Stimulated activated CD4-positive, alpha-beta T cell treated with anti-CD3 and anti-CD28 coated beads, TNF-alpha, amount 100 ng/mL, for 4 hours (primary cell): Measurements from ENCODE around the gene TPSB2.

Source experiments
- DNase-seq, 3 experiments: peaks; one replicate each; pipeline ENCODE4 v3.0.0-alpha.2; 2020; ENCODE audit warnings: low read depth in 3 of 3

TPSB2 gene

DNA sequence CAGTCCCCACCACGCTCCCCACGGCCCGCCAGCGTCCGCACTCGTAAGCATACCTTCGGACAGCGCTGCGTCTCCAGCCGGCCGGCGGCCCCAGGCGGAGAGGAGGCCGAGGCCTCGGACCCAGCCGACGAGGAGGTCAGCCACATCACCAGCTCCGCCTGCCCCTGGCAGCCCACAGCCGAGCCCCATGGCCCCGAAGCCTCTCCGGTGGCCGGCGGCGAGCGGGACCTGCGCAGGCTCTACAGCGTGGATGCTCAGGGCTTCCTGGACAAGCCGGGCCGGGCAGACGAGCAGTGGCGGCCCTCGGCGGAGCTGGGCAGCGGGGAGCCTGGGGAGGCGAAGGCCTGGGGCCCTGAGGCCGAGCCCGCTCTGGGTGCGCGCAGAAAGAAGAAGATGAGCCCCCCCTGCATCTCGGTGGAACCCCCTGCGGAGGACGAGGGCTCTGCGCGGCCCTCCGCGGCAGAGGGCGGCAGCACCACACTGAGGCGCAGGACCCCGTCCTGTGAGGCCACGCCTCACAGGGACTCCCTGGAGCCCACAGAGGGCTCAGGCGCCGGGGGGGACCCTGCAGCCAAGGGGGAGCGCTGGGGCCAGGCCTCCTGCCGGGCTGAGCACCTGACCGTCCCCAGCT, 9.8 kb downstream of the TPSB2 start:
- DNase-seq, result no peak

GRCh38 chr16:1218930-1219611, 10.9 kb downstream of the TPSB2 start:
- DNase-seq, result no peak

- no peak for DNase-seq
These were observed 11.7 kb downstream of the TPSB2 start for GRCh38 chr16:1218061-1218929.

- no peak for DNase-seq
These were observed 12.5 kb downstream of the TPSB2 start for GRCh38 chr16:1217526-1217925.

DNA sequence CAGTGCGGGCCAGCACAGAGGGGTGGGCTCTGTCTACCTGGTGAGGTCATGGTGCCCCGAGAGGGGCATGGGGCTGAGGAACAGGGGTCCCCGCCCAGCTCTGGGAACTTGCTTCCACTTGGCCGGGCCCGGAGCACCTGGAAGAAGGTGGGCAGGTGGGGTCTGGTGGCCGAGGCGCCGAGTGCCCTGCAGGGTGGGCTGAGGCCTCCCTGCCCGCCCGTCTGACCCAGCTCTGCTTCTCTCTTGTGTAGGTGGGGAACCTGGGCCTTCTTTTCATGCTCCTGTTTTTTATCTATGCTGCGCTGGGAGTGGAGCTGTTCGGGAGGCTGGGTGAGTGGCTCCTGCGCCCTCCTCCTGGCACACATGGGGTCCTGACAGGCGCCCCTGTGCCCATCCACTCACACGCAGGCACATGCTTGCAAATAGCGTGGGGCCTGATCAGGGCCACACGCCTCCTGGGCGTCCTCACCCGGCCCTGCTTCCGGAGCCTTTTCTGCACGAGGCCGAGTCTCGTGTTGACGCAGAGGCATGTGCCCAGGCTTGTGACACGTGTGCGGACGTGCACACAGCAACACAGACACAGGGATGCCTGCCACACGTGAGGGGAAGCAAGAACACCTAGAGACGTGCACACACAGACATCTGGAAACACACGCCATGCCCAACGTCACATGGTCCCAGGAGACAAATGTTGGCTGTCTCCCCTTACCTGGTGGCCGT, 13.1 kb downstream of the TPSB2 start:
- DNase-seq, result no peak

- DNase-seq, result no peak
These were observed 13.7 kb downstream of the TPSB2 start for GRCh38 chr16:1216296-1216619.

- DNase-seq, result no peak
These were observed 14.2 kb downstream of the TPSB2 start for GRCh38 chr16:1215574-1216295.

DNA sequence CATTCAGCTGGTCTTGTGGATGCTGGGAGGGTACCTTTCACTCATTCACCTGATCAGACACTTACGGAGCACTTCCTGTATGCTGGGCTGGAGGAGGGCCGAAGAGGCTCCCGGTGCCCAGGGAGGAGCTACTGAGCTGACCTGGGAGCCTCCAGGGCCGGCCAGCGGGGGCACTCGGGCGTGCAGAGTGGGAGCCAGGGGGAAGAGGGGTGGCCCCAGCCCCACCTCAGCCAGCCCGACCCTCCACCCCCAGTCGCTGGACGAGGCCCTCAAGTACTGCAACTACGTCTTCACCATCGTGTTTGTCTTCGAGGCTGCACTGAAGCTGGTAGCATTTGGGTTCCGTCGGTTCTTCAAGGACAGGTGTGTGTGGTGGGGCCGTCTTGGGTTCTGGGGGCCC, 15.3 kb downstream of the TPSB2 start:
- no peak for DNase-seq

DNA sequence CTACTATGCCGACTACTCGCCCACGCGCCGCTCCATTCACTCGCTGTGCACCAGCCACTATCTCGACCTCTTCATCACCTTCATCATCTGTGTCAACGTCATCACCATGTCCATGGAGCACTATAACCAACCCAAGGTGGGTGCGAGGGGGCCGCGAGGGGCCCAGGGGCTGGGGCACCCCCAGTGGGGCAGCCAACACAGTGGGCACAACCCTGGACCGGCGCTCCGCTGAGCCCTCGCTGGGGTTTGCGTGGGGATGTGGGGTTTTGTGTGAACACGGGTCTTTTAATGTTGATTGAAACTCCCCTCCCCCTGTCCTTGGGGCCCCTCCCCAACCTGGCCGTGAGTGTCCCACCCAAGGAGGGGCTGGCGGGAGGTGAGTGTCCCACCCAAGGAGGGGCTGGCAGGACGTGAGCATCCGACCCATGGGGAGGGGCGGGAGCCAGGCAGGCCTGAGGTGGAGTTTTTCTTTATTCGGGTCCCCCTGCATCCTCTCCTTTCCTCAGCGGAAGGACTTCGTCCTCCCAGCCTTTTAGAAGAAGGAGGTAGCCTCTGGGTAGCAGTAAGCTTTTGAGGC, 16.1 kb downstream of the TPSB2 start:
- DNase-seq, result no peak

- no peak for DNase-seq
These were observed 16.8 kb downstream of the TPSB2 start for GRCh38 chr16:1213231-1213630.

DNA sequence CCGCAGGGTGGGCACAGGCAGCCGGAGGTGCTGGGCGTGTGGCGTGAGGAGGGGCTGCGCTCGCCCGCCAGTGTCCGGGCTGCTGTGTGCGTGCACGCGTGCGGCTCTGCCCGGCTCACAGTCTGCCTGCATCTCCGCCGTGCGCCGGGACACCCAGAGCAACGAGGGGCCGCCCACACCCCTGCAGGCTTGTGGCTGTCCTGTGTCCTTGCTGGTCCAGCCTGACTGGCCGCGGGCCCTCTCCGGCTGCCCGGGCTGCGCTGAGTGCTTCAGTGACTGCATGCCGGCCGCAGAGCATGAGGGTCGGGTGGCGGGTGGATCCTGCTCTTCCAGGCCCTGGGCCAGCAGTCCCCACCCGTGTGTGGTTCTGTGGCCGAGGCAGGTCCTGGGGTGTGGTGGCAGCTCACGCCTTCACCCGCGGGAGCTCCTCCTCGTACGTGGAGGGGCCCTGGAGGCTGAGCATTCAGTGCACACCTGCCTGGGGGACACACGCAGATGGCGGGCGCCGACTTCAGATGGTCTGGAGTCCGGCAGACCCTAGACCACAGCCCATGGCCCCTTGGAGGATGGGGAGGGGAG, 17.3 kb downstream of the TPSB2 start:
- DNase-seq, result no peak

GRCh38 chr16:1211451-1212268, 18.3 kb downstream of the TPSB2 start:
- DNase-seq, result no peak

DNA sequence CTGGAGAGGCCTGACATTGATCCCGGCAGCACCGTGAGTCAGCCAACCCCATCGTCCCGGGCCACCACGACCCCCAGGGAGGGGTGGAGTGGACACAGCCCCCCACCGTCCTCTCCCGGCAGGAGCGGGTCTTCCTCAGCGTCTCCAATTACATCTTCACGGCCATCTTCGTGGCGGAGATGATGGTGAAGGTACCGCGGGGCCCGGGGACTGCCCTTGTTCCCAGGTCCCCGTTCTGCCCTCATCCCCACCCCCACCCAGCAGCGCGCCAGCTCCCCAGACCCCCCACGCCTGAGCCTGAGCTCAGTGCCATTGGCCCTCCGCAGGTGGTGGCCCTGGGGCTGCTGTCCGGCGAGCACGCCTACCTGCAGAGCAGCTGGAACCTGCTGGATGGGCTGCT, 19.5 kb downstream of the TPSB2 start:
- no peak for DNase-seq

GRCh38 chr16:1209081-1209480, 20.9 kb downstream of the TPSB2 start:
- no peak for DNase-seq

DNA sequence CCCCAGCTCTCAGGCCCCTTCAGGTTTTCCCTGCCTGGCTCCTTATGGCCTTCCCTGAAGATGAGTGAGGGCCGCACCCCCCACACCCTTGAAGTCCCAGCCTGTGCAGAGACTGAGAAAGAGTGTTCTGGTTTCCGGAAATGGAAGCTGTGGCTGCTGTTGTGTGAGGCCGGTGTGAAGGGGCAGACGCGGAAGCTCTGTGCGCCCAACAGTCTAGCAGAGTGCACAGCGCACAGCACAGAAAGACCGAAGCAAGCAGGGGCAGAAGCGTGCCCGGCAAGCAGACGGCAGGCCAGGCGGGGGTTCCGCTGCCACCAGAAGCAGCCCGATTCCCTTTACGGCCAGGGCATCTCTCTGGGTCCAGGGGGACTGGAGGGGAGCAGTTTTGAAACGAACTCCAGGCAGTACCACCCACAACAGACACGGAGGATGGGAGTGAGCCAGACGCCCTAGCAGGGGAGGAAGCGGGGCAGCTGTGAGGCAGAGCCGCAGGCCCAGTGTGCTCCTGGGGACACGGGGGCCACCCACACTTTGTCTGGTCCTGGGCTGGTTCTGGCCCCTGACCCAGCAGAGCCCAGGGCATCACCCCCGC, 21.6 kb downstream of the TPSB2 start:
- no peak for DNase-seq

DNA sequence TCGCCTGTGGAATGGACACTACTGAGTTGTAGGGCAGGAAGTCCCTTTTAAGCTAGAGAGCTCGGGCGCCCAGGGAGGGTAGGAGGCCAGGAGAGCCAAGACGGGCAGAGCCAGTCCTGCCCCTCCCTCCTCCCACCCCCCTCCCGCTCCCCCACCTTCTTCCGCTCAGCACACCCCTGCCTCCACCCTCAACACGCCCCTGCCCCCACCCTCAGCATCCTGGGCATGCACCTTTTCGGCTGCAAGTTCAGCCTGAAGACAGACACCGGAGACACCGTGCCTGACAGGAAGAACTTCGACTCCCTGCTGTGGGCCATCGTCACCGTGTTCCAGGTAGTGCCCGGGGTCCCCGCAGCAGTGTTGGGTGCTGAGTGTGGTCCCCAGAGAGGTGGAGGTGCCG, 23.2 kb downstream of the TPSB2 start:
- no peak for DNase-seq

GRCh38 chr16:1206326-1206725, 23.7 kb downstream of the TPSB2 start:
- DNase-seq, result no peak

GRCh38 chr16:1204933-1205332, 25.1 kb downstream of the TPSB2 start:
- DNase-seq, result no peak

DNA sequence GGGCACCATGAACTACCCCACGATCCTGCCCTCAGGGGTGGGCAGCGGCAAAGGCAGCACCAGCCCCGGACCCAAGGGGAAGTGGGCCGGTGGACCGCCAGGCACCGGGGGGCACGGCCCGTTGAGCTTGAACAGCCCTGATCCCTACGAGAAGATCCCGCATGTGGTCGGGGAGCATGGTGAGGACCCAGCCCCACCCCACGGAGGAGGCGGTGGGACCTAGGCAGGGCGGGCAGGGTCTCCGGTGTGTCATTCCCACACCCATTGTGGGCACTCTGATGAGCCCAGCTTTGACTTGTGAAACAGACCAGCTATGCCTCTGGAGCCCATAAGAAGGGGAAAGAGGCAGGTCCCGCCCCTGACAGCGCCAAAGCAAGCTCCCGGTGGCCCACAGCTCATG, 27.7 kb downstream of the TPSB2 start:
- DNase-seq, result no peak

- DNase-seq, result no peak
These were observed 28.5 kb downstream of the TPSB2 start for GRCh38 chr16:1201444-1201843.
